ENCODE measurements around the gene ZNF511. TPM values are rescaled to one million over a fixed set of nuclear protein-coding genes. Genes with fewer than 3 reads are reported as not detected.

Gene ZNF511
- total RNA-seq, 2 donors from 2014 or later: 52.8 to 74.2 TPM

DNA sequence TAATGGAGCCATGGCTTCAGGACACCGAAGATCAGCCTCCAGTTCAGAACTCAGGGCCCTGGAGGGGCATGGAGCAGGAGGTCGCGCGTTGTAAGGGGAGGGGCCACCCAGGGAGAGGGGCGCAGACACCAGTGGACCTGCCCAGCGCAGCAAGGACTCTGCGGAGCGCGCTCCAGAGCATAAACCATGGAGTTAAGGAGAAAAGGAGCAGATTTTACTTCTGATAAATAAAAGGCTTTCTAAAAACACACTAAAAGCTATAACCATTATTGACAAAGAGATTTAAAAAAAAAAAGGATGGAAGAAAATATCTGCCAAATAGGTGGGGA lies 17.5 kb downstream of the ZNF511 start:
- Mint-ChIP-seq H3K4me3 (peak overlapping the region; percentile 27), H3K27me3 (peaks cover 8% of the 10 kb centered on the region), H3K36me3 (ENCODE audit: low read depth) (no peaks in the 10 kb centered on the region), H3K4me1 (no peaks in the 10 kb centered on the region), H3K27ac (no peak overlapping the region), H3K9me3 (no peaks in the 10 kb centered on the region)
- ATAC-seq (replicated peaks): no peak

GRCh38 chr10:133326745-133327650 lies 18.3 kb downstream of the ZNF511 start:
- Mint-ChIP-seq H3K36me3 (ENCODE audit: low read depth) (no peaks in the 10 kb centered on the region), H3K27ac (no peak overlapping the region), H3K4me1 (no peaks in the 10 kb centered on the region), H3K27me3 (peaks cover 8% of the 10 kb centered on the region), H3K4me3 (no peak overlapping the region), H3K9me3 (no peaks in the 10 kb centered on the region)
- ATAC-seq (replicated peaks): no peak

DNA sequence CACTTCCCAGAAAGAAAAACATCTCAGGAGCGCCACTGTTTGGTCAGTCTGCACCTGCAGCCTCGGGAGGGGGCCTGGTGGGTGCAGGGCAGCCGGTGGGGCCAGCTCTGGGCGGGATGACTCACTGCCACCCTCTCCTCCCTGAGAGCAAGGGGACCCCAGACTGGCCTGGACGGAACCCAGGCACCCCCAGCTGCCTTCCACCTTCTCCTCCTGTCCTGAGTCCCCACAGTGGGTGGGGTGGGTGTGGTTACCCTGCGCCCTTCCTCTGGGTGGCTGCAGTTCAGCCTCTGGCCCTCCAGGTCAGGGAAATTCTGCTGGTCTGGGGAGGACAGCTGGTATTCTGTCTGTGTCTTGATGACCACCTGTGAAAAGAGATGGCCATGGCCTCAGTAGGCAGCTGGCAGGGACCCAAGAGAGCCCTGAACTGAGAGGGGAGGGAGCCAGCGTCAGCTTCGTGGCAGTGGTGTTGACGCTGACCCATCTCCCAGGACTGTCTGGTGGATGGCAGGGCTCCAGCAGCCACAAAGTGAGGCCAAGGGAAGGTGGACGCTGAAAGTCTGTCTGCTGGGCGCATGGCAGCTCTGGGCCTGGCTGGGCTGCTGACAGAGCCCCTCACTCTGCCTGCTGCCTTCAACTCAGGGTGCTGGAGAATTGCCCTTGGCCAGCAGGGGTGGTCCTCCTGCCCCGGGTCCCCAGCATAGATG lies 19.1 kb downstream of the ZNF511 start:
- Mint-ChIP-seq H3K36me3 (ENCODE audit: low read depth) (no peaks in the 10 kb centered on the region), H3K4me3 (no peak overlapping the region), H3K4me1 (no peaks in the 10 kb centered on the region), H3K9me3 (no peaks in the 10 kb centered on the region), H3K27ac (no peak overlapping the region), H3K27me3 (peaks cover 8% of the 10 kb centered on the region)
- no peak for ATAC-seq (replicated peaks)

DNA sequence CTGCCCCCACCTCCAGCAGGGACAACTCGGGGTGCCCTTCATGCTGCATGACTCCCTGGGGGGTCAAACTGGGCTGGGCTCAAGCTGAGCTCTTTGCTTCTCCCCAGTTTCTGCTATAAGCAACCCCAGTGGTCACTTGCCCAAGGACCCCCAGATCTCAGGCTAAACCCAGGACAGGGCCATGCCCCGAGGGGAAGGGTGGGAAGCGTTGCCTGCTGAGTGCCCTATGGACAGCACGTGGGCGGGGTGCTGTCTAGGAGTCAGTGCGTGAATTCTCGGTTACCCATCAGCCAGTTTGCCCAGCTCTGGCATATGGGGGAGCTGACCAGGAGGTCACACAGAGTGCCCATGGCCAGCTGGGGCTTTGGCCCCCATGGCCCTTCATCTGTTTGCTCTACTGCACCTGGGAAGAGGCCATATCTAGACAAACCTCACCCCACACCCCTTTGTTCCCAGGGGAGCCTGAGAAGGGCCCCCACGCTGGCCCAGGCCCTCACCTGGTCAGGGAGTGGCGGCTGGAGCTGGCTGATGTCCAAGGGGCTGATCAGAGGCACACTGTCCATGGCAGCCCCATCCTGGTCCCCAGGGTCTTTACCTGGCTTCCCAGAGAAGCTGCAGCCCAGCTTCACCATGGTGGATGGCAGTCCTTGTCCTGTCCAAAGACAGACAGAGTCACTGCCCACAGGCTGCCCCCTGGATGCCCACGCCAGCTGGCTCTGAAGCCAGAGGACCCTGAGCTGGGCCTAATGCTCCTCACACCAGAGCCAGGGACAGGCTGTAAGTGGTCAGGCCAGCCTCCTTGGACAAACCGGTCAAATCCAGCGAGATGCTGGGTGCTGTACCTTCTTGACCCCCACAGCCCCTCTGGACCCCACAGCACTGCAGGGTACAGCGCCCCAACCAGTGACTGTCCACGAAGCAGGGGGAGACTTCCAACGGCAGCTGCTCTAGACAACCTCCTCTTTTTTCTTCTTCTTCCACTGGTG lies 19.9 kb downstream of the ZNF511 start:
- ATAC-seq (replicated peaks): no peak
- Mint-ChIP-seq H3K9me3 (no peaks in the 10 kb centered on the region), H3K36me3 (ENCODE audit: low read depth) (no peaks in the 10 kb centered on the region), H3K4me3 (no peak overlapping the region), H3K4me1 (no peaks in the 10 kb centered on the region), H3K27me3 (peaks cover 8% of the 10 kb centered on the region), H3K27ac (no peak overlapping the region)

- H3K4me3 Mint-ChIP-seq: peak overlapping the region; percentile 53
- peaks cover 8% of the 10 kb centered on the region for H3K27me3 Mint-ChIP-seq
- H3K4me1 Mint-ChIP-seq: no peaks in the 10 kb centered on the region
- peak; percentile 95 for ATAC-seq (replicated peaks)
- H3K9me3 Mint-ChIP-seq: no peaks in the 10 kb centered on the region
- no peaks in the 10 kb centered on the region for H3K36me3 Mint-ChIP-seq (ENCODE audit: low read depth)
- H3K27ac Mint-ChIP-seq: no peak overlapping the region
Observed at GRCh38 chr10:133329491-133330202, 20.9 kb downstream of the ZNF511 start.

DNA sequence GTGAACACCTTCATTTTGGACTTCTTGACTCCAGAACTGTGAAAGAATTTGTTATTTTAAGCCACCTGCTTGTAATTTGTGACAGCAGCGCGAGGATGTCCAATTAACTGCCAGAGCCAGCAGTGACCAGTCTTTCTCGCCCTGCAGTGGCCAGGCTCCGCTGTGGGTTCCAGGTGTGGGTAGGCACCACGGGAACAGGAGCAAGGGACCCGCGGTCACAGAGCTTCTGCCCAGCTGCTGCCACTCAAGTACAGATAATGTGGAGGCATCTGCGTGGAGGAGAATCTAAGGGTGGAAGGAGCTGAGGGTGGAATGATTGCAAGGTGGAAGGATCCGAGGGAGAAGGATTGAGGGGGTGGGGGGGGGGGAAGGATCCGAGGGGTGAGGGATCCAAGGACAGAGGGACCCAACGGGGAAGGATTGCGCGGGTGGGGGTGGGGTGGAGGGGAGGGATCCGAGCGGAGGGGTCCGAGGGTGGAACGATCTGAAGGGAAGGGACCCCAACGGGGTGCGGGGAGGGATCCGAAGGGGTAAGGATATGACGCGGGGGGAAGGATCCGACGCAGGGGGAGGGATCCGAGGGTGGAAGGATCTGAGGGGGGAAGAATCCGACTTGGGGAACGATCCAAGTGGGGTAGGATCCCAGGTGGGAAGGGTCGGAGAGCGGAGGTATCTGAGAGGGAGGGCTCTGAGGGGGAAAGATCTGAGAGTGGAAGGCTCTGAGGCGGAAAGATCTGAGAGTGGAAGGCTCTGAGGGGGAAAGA lies 24.4 kb downstream of the ZNF511 start:
- H3K27me3 Mint-ChIP-seq: peaks cover 4% of the 10 kb centered on the region

DNA sequence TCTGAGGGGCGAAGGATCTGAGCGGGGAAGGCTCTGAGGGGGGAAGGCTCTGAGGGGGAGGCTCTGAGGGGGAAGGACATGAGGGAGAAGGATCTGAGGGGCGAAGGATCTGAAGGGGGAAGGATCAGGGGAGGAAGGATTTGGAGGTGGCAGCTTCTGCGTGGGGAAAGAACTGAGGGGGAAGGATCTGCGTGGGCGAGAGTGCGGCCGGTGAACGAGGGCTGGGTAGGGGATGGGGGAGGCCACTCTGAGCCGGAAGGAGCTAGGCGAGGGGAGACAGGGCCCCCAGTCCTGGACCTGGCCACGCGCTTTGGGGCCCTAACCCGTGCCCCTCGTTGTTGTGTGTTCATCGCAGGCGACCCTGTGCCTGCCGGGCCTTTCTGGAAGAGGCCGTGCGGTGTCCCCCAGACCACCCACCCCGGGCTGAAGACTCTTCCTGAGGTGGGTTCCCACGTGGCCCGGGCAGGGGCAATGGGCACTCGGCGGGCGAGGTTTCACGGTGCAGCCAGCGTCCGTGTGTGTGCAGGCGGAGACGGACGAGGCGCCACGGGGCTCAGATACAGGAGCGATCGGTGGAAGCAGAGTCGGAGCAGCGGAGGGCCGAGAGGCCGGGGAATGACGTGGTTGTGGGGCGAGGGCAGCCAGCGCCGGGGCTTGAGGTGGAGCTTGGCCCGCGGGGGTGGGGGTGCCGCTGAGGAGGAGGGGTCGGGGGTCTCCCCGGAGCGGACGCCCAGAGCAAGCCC lies 26.0 kb downstream of the ZNF511 start:
- Mint-ChIP-seq H3K27ac (no peak overlapping the region), H3K27me3 (no peaks in the 10 kb centered on the region), H3K9me3 (no peaks in the 10 kb centered on the region), H3K4me1 (no peaks in the 10 kb centered on the region), H3K36me3 (ENCODE audit: low read depth) (no peaks in the 10 kb centered on the region), H3K4me3 (peak overlapping the region; percentile 67)
- ATAC-seq (replicated peaks): peak; percentile 46

More for the DNA sequence above, 24.4 kb downstream of the ZNF511 start:
- Mint-ChIP-seq H3K36me3 (ENCODE audit: low read depth) (no peaks in the 10 kb centered on the region), H3K4me1 (no peaks in the 10 kb centered on the region), H3K4me3 (no peak overlapping the region), H3K27ac (no peak overlapping the region), H3K9me3 (no peaks in the 10 kb centered on the region)
- ATAC-seq (replicated peaks): no peak

DNA sequence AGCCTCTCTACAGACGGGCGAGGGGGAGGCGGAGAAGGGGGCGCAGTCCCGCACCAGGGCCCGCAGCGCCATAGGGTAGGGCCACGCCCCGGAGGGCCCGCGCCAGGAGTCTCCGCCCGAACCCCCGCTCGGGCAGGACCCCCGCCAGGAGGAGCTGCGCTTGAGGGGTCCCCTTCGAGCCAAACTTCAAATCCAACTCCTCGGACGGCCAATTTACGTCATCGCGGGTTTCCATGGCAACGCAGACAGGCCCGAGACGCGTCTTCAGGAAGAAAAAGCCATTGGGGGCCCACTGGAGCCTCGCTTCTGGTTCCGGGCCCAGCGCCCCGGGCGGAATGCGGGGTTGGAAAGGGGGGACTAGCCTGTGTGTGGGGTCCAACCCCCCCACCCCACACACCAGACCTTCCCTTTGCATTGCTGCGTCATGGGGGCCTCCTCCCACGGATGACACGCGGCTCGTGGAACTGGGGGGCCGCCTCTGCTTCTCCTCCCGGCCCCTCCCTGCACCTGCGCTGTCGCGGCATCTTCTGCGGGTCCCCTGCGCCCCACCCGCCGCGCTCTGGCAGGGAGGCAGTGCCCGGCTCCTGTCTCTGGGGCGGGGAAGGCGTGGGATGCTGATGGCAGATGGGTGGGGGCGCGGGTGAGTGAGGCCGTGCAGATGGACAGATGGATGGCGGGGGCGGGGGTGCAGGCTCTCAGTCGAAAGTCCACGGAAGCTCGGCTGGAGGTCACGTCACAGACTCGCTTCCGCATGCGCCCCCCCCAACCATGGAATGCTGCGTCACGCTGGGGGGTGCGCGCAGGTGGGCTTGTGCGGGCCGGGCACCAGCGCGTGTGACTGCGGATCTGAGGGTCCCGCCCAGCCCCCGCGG lies 26.8 kb downstream of the ZNF511 start:
- no peaks in the 10 kb centered on the region for H3K4me1 Mint-ChIP-seq
- H3K36me3 Mint-ChIP-seq (ENCODE audit: low read depth): no peaks in the 10 kb centered on the region
- no peaks in the 10 kb centered on the region for H3K27me3 Mint-ChIP-seq
- peak; percentile 36 for ATAC-seq (replicated peaks)
- H3K9me3 Mint-ChIP-seq: no peaks in the 10 kb centered on the region
- H3K4me3 Mint-ChIP-seq: peak overlapping the region; percentile 67
- H3K27ac Mint-ChIP-seq: no peak overlapping the region

- ATAC-seq (replicated peaks): peak; percentile 9
- no peaks in the 10 kb centered on the region for H3K36me3 Mint-ChIP-seq (ENCODE audit: low read depth)
- no peak overlapping the region for H3K4me3 Mint-ChIP-seq
- no peaks in the 10 kb centered on the region for H3K27me3 Mint-ChIP-seq
- no peaks in the 10 kb centered on the region for H3K9me3 Mint-ChIP-seq
- H3K4me1 Mint-ChIP-seq: no peaks in the 10 kb centered on the region
- H3K27ac Mint-ChIP-seq: no peak overlapping the region
Observed at GRCh38 chr10:133336118-133336576, 27.4 kb downstream of the ZNF511 start.

- H3K27ac Mint-ChIP-seq: no peak within 1 kb of the TSS
- H3K4me1 Mint-ChIP-seq: no peaks in the 10 kb centered on the region
- no peaks in the 10 kb centered on the region for H3K27me3 Mint-ChIP-seq
- peak within 1 kb of the TSS; percentile 67 for H3K4me3 Mint-ChIP-seq
- peak; percentile 46 for ATAC-seq (replicated peaks)
- no peaks in the 10 kb centered on the region for H3K36me3 Mint-ChIP-seq (ENCODE audit: low read depth)
- H3K9me3 Mint-ChIP-seq: no peaks in the 10 kb centered on the region
Observed at GRCh38 chr10:133336577-133337369, 28.1 kb downstream of the ZNF511 start, which contains the start of gene CALY. TSS of gene CALY (minus strand) at chr10:133336896. CDS start at chr10:133328989, 7,907 bp downstream.

GRCh38 chr10:133337370-133337725 lies 28.6 kb downstream of the ZNF511 start:
- H3K4me3 Mint-ChIP-seq: no peak overlapping the region
- H3K27me3 Mint-ChIP-seq: peaks cover 3% of the 10 kb centered on the region
- no peaks in the 10 kb centered on the region for H3K36me3 Mint-ChIP-seq (ENCODE audit: low read depth)
- no peak for ATAC-seq (replicated peaks)
- H3K9me3 Mint-ChIP-seq: no peaks in the 10 kb centered on the region
- no peak overlapping the region for H3K27ac Mint-ChIP-seq
- H3K4me1 Mint-ChIP-seq: no peaks in the 10 kb centered on the region

Data from activated T-helper 17 cell treated with anti-CD3 and anti-CD28 coated beads, Interleukin-2, amount 50 U/mL, for 72 hours (primary cell).